Body of pancreas (tissue), 4 donors: ENCODE results near the gene DNAJC6. TPM values are rescaled to one million over a fixed set of nuclear protein-coding genes. Genes with fewer than 3 reads are reported as not detected.

Experiments used
- ATAC-seq: fragments of 150-250 bp; one replicate; pipeline ENCODE4 v1.9.1; 2016
- DNase-seq, 4 donors: peaks; one replicate each; pipeline ENCODE4 v3.0.0-alpha.2; 2019
- H3K27ac ChIP-seq, 4 donors: fragments of 200-600 bp; sonication (generic); 1 replicate in 3 of 4; 2 replicates in 1 of 4; pipeline versions ENCODE4 v1.5.1 to v1.6.1; 2016 to 2019; ENCODE audit warnings: mild to moderate bottlenecking in 1 of 4, mixed read lengths in 1 of 4, moderate library complexity in 1 of 4
- H3K27me3 ChIP-seq, 2 donors: fragments of 200-600 bp; sonication (generic); one replicate each; pipeline ENCODE4 v1.6.0; 2016; ENCODE audit warnings: mild to moderate bottlenecking in 1 of 2
- H3K36me3 ChIP-seq, 2 donors: fragments of 200-600 bp; sonication (generic); replicated peaks in 1 of 2; 2 replicates each; pipeline ENCODE4 v1.5.1; 2016; ENCODE audit warnings: low read depth in 2 of 2; ENCODE audit not compliant: insufficient read depth in 1 of 2
- H3K4me1 ChIP-seq: fragments of 200-600 bp; sonication (generic); one replicate; pipeline ENCODE4 v1.6.0; 2016
- H3K4me3 ChIP-seq, 2 donors: fragments of 200-600 bp; sonication (generic); 1 replicate in 1 of 2; 2 replicates in 1 of 2; pipeline ENCODE4 v1.5.1; 2016 to 2019
- H3K9me3 ChIP-seq, 3 donors: fragments of 200-600 bp; sonication (generic); 1 replicate in 2 of 3; 2 replicates in 1 of 3; pipeline ENCODE4 v1.5.1; 2016
- POLR2A ChIP-seq, 3 donors: fragments of 450-650 bp; IDR thresholded peaks; one replicate each; pipeline ENCODE4 v1.6.1; 2016; ENCODE audit warnings: antibody characterized with exemption in 3 of 3, mild to moderate bottlenecking in 2 of 3
- WGBS, 2 donors: methylation state at CpG; one replicate each; pipeline ENCODE4 v1.1.5; 2017; 5-methylcytosine and 5-hydroxymethylcytosine counted together
- intact Hi-C: fragments of 100-400 bp; cut with DNase I; formaldehyde crosslinking; loops from one replicate; pipeline ENCODE4 v1.15.1; 2023
- total RNA-seq, 2 donors: library from RNA; depleted of rRNA; stranded (reverse); fragments of >200 nt; gene quantifications; one replicate each; pipeline ENCODE4 v1.1.0, GENCODE V29; 2016
- TF ChIP-seq, protein P1 (sequence below), 7 experiments: fragments of 450-650 bp in 4 of 7; fragments of 200-600 bp in 3 of 7; sonication (generic) in 3 of 7; IDR thresholded peaks; one replicate each; pipeline ENCODE4 v1.5.1; 2016 to 2019; ENCODE audit warnings: antibody characterized with exemption in 7 of 7

DNAJC6 gene
- total RNA-seq, 2 donors from 2014 or later = 0.99 to 2.3 TPM

- Histone ChIP-seq H3K27me3 (no peaks in the 10 kb centered on the region), H3K27ac (no peak overlapping the region), H3K4me1 (no peaks in the 10 kb centered on the region), H3K9me3 (no peaks in the 10 kb centered on the region), H3K36me3 (no peaks in the 10 kb centered on the region), H3K4me3 (no peak overlapping the region)
- ATAC-seq (no peak), DNase-seq (no peak)
- WGBS, 2 donors = 84 to 87% methylated on average over 5 of the region's 5 CpGs
- no peak for TF ChIP-seq POLR2A (IDR thresholded peaks at IDR 0.05)
- TF ChIP-seq, protein P1, sequence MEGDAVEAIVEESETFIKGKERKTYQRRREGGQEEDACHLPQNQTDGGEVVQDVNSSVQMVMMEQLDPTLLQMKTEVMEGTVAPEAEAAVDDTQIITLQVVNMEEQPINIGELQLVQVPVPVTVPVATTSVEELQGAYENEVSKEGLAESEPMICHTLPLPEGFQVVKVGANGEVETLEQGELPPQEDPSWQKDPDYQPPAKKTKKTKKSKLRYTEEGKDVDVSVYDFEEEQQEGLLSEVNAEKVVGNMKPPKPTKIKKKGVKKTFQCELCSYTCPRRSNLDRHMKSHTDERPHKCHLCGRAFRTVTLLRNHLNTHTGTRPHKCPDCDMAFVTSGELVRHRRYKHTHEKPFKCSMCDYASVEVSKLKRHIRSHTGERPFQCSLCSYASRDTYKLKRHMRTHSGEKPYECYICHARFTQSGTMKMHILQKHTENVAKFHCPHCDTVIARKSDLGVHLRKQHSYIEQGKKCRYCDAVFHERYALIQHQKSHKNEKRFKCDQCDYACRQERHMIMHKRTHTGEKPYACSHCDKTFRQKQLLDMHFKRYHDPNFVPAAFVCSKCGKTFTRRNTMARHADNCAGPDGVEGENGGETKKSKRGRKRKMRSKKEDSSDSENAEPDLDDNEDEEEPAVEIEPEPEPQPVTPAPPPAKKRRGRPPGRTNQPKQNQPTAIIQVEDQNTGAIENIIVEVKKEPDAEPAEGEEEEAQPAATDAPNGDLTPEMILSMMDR (IDR thresholded peaks at IDR 0.05) = no peak
- intact Hi-C loops = no loop called here
Observed at GRCh38 chr1:65317866-65318653, 8.7 kb downstream of the DNAJC6 start.

DNA sequence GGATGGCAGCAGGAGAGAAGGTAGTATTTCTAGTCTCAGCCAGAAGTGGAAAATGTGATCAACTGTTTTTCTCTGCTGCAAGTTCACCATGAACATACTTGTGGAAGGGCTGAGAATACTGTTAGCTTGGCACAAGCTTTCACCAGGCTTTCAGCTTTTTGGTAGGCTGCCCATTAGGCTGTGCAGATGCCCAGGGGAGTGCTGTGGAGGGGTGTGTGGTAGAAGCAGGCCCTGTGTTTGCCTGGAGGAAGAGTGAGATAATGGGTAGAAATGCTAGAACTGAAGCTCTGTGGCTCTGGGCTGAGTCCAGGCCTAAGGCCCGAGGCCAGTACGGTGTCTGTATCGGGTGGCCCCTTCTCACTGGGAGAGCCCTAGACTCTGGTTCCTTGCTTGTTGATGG lies 9.8 kb downstream of the DNAJC6 start:
- ATAC-seq = no peak
- no peak for DNase-seq
- no peaks in the 10 kb centered on the region for H3K27me3 ChIP-seq
- intact Hi-C loops = no loop called here
- H3K4me1 ChIP-seq = no peaks in the 10 kb centered on the region
- no peak overlapping the region for H3K27ac ChIP-seq
- WGBS, 2 donors = 92 to 97% methylated on average over 3 of the region's 3 CpGs
- TF ChIP-seq, protein P1 (IDR thresholded peaks at IDR 0.05) = no peak
- no peak for TF ChIP-seq POLR2A (IDR thresholded peaks at IDR 0.05)
- no peaks in the 10 kb centered on the region for H3K9me3 ChIP-seq
- H3K36me3 ChIP-seq = no peaks in the 10 kb centered on the region
- no peak overlapping the region for H3K4me3 ChIP-seq

DNA sequence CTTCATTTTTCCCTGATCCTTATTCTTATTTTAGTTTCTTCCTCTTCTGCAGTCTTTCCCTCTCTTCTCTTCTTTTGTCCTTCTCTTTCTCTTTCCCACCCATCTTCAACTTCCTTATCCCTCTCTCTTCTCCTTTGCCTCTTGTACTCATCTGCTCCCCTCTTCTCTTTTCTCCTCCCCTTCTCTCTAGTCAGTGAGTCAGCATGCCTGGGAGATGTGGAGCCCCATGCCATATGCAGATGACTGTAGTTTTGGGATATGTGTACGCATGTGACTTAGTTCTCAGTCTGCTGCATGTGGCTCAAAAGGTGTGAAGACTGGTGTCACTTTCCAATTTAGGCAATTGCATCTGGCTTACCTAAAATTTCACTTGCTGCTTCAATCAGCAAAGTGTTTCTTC lies 10.4 kb downstream of the DNAJC6 start:
- no peaks in the 10 kb centered on the region for H3K27me3 ChIP-seq
- DNase-seq (no peak), ATAC-seq (no peak)
- H3K4me1 ChIP-seq = no peaks in the 10 kb centered on the region
- TF ChIP-seq, protein P1 (IDR thresholded peaks at IDR 0.05) = no peak
- TF ChIP-seq POLR2A (IDR thresholded peaks at IDR 0.05) = no peak
- intact Hi-C loops = no loop called here
- no peaks in the 10 kb centered on the region for H3K36me3 ChIP-seq
- H3K9me3 ChIP-seq = no peaks in the 10 kb centered on the region
- 92 to 95% methylated on average over 1 of the region's 1 CpG for WGBS, 2 donors
- no peak overlapping the region for H3K27ac ChIP-seq
- H3K4me3 ChIP-seq = no peak overlapping the region

DNA sequence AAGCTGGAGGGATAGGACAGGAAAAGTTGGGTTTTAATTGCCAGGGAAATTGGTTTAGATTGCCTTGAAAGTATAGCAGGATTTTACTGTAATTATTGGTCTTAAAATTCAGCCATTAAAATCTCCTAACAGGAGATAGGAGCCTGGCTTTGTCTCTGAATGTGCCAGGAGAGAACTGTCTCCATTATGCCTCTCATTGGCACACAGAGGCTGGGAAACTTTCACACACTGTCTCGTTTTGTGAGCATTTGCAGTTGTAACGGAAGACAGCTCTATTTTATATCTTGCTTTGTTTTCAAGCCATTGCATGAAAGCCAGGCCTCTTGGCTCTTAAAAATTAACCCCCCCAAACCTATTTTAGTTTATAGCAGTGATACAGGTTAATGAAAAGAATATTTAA lies 12.5 kb downstream of the DNAJC6 start:
- TF ChIP-seq, protein P1 (IDR thresholded peaks at IDR 0.05) = no peak
- TF ChIP-seq POLR2A (IDR thresholded peaks at IDR 0.05) = no peak

GRCh38 chr1:65323246-65323645 lies 13.9 kb downstream of the DNAJC6 start:
- DNase-seq = no peak
- no peak for ATAC-seq
- Histone ChIP-seq H3K36me3 (no peaks in the 10 kb centered on the region), H3K4me3 (no peak overlapping the region), H3K27me3 (no peaks in the 10 kb centered on the region), H3K27ac (no peak overlapping the region), H3K4me1 (no peaks in the 10 kb centered on the region), H3K9me3 (no peaks in the 10 kb centered on the region)
- WGBS, 2 donors = 69 to 72% methylated on average over 5 of the region's 5 CpGs
- TF ChIP-seq, protein P1 (IDR thresholded peaks at IDR 0.05) = no peak
- TF ChIP-seq POLR2A (IDR thresholded peaks at IDR 0.05) = no peak
- intact Hi-C loops = no loop called here

More for the DNA sequence above, 12.5 kb downstream of the DNAJC6 start:
- no peaks in the 10 kb centered on the region for H3K27me3 ChIP-seq
- intact Hi-C loops = no loop called here
- no peaks in the 10 kb centered on the region for H3K4me1 ChIP-seq
- H3K36me3 ChIP-seq = no peaks in the 10 kb centered on the region
- no peak overlapping the region for H3K4me3 ChIP-seq
- DNase-seq (no peak), ATAC-seq (no peak)
- 46 to 67% methylated on average over 2 of the region's 2 CpGs for WGBS, 2 donors
- no peak overlapping the region for H3K27ac ChIP-seq
- no peaks in the 10 kb centered on the region for H3K9me3 ChIP-seq
